Measurements from ENCODE around the gene DYRK3. TPM values are rescaled to one million over a fixed set of nuclear protein-coding genes. Genes with fewer than 3 reads are reported as not detected.

The DYRK3 gene
- total RNA-seq, 1 experiment from 2014 or later: 20.2 TPM

Other genes starting within 250 kb of the DYRK3 start
- 5.5 and 12.9 TPM in 2 replicates for gene IKBKE, start 165.1 kb upstream of the DYRK3 start, total RNA-seq (2014; rRNA removed; shearing (Covaris generic); ENCODE audit: low replicate concordance)
- 0.12 and 1.3 TPM in 2 replicates for gene RASSF5, start 128.0 kb upstream of the DYRK3 start, total RNA-seq (2014; rRNA removed; shearing (Covaris generic); ENCODE audit: low replicate concordance)
- gene EIF2D, start 23.1 kb upstream of the DYRK3 start, total RNA-seq (2014; rRNA removed; shearing (Covaris generic); ENCODE audit: low replicate concordance): 72.1 and 75.8 TPM in 2 replicates
- gene MAPKAPK2, start 49.4 kb downstream of the DYRK3 start, total RNA-seq (2014; rRNA removed; shearing (Covaris generic); ENCODE audit: low replicate concordance): 28.1 and 32.3 TPM in 2 replicates
- gene IL19, start 135.2 kb downstream of the DYRK3 start, total RNA-seq (2014; rRNA removed; shearing (Covaris generic); ENCODE audit: low replicate concordance): not detected in 2 replicates
- gene IL10, start 137.0 kb downstream of the DYRK3 start, total RNA-seq (2014; rRNA removed; shearing (Covaris generic); ENCODE audit: low replicate concordance): not detected in 2 replicates
- gene IL20, start 230.1 kb downstream of the DYRK3 start, total RNA-seq (2014; rRNA removed; shearing (Covaris generic); ENCODE audit: low replicate concordance): not detected in 2 replicates

All from MG63 (cell line).